Fibroblast of pulmonary artery (primary cell): ENCODE results near the gene RPL9.
"Not testable (repeated sequence)": the region's sequence is repeated elsewhere in the genome, so short reads cannot be mapped to it uniquely, and the experiment has no call there.

Experiments used
- DNase-seq: peaks from one replicate; pipeline ENCODE4 v3.0.0-alpha.2; 2010; ENCODE audit warnings: low read depth
- H3K4me3 ChIP-seq: replicated peaks from 2 replicates; pipeline ENCODE4 v1.5.1; 2011; ENCODE audit warnings: low read depth, mild to moderate bottlenecking, control low read depth, low read length, moderate library complexity
- TF ChIP-seq, protein P1 (sequence below): IDR thresholded peaks from 2 replicates; pipeline ENCODE4 v1.5.1; 2011; ENCODE audit warnings: mild to moderate bottlenecking, control low read depth, low read length, inconsistent platforms; ENCODE audit errors: missing control alignments

RPL9 gene

GRCh38 chr4:39458505-39459300, at the start of gene RPL9, which contains the start of gene LIAS:
RPL9 (minus strand) TSS chr4:39458922; CDS start chr4:39458439, 483 bp downstream.
LIAS (plus strand) TSS chr4:39459056; CDS start chr4:39459118, 62 bp downstream.
- peak within 1 kb of the TSS; percentile 96 for H3K4me3 ChIP-seq
- DNase-seq: peak; percentile 100
- TF ChIP-seq, protein P1, sequence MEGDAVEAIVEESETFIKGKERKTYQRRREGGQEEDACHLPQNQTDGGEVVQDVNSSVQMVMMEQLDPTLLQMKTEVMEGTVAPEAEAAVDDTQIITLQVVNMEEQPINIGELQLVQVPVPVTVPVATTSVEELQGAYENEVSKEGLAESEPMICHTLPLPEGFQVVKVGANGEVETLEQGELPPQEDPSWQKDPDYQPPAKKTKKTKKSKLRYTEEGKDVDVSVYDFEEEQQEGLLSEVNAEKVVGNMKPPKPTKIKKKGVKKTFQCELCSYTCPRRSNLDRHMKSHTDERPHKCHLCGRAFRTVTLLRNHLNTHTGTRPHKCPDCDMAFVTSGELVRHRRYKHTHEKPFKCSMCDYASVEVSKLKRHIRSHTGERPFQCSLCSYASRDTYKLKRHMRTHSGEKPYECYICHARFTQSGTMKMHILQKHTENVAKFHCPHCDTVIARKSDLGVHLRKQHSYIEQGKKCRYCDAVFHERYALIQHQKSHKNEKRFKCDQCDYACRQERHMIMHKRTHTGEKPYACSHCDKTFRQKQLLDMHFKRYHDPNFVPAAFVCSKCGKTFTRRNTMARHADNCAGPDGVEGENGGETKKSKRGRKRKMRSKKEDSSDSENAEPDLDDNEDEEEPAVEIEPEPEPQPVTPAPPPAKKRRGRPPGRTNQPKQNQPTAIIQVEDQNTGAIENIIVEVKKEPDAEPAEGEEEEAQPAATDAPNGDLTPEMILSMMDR: no peak

- DNase-seq: no peak
- TF ChIP-seq, protein P1: no peak
- H3K4me3 ChIP-seq: no peak overlapping the region
Observed at GRCh38 chr4:39505581-39505980, 46.9 kb upstream of the RPL9 start.

DNA sequence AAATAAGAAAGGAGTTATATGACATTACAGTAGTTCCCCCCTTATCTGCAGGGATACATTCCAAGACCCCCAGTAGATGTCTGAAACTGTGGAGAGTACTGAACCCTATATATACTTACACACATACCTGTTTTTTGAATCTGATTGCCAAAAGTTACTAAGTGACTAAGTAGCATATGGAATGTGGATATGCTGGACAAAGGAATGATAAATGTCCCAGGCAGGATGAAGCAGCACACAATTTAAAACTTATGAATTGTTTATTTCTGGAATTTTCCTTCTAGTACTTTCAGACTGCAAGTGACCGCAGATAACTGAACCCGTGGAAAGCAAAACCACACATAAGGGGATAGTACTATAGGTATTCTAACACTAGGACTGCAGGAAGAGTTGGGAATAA, 45.8 kb upstream of the RPL9 start:
- no peak overlapping the region for H3K4me3 ChIP-seq
- DNase-seq: no peak
- TF ChIP-seq, protein P1: no peak

- H3K4me3 ChIP-seq, DNase-seq: not testable (repeated sequence)
Observed at GRCh38 chr4:39502664-39503035, 43.9 kb upstream of the RPL9 start.

DNA sequence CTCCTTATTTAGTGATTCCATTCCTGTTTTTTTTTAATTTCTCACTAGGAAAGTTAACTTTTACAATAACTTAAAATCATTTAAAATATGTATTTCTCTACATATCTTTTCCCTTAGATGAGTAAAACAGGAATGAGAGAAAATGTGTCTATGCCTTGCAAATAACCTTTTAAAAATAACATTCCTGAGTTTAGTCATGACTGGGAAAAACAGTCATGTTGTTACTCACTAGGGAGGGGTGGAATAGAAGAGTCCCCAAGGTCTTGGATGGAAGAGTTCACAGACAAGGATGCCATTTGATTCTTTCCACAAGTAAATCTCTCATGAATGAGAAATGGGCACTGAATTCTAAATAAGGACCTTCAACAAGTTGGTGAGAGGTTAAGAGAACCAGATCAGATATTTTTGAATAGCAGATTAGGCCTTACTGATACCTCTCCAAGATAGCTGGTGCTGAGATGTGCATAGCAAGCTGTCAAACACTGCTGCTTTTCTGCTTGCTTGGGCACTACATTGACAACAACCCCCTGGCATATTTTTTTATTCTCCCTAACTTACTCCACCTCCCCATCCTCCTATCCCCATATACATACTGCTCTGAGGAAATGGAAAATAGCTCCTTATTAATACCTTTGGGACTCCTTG, 43.4 kb upstream of the RPL9 start:
- TF ChIP-seq, protein P1: no peak
- no peak overlapping the region for H3K4me3 ChIP-seq
- DNase-seq: peak; percentile 58

DNA sequence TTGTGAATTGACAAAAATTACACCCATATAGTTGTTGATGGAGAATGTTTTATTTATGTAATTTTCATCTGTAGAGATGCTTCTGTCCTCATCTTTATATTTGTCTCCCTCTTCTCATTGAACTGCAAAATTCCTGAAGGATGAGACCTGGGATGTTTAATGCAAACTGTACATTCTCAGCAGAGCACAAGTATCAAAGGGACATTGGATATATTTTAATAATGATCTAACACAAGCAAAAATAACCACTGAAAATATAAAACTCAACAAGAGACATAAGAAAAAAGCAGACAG, 40.0 kb upstream of the RPL9 start:
- TF ChIP-seq, protein P1: no peak
- no peak overlapping the region for H3K4me3 ChIP-seq
- no peak for DNase-seq

- DNase-seq: no peak
- no peak overlapping the region for H3K4me3 ChIP-seq
- TF ChIP-seq, protein P1: no peak
Observed at GRCh38 chr4:39497909-39498726, 39.4 kb upstream of the RPL9 start.
